Neural progenitor cell (in vitro differentiated cells): Measurements from ENCODE around the gene TOMM7. TPM values are rescaled to one million over a fixed set of nuclear protein-coding genes. Genes with fewer than 3 reads are reported as not detected.

Source experiments
- DNase-seq: peaks from one replicate; pipeline ENCODE4 v3.0.0-alpha.2; 2016; ENCODE audit warnings: low spot score
- H2AFZ ChIP-seq: fragments of 200-600 bp; sonication (generic); replicated peaks from 2 replicates; pipeline ENCODE4 v1.6.1; 2016; ENCODE audit warnings: antibody characterized with exemption
- H3F3A ChIP-seq: fragments of 200-600 bp; sonication (generic); 2 replicates; pipeline ENCODE4 v1.6.1; 2016; ENCODE audit warnings: antibody characterized with exemption, low read depth
- H3K27ac ChIP-seq: fragments of 200-600 bp; sonication (generic); 2 replicates; pipeline ENCODE4 v1.5.1; 2016; ENCODE audit warnings: mild to moderate bottlenecking
- H3K27me3 ChIP-seq: fragments of 200-600 bp; sonication (generic); 2 replicates; pipeline ENCODE4 v1.6.1; 2016; ENCODE audit warnings: mild to moderate bottlenecking, moderate library complexity
- H3K36me3 ChIP-seq: fragments of 200-600 bp; sonication (generic); 2 replicates; pipeline ENCODE4 v1.5.1; 2016
- H3K4me1 ChIP-seq: fragments of 200-600 bp; sonication (generic); 2 replicates; pipeline ENCODE4 v1.6.1; 2016; ENCODE audit warnings: mixed run types
- H3K4me2 ChIP-seq: fragments of 200-600 bp; sonication (generic); 2 replicates; pipeline ENCODE4 v1.6.1; 2016
- H3K4me3 ChIP-seq: fragments of 200-600 bp; sonication (generic); 2 replicates; pipeline ENCODE4 v1.5.1; 2016
- H3K79me2 ChIP-seq: fragments of 200-600 bp; sonication (generic); 2 replicates; pipeline ENCODE4 v1.6.1; 2016; ENCODE audit warnings: low read depth
- H3K9ac ChIP-seq: fragments of 200-600 bp; sonication (generic); 2 replicates; pipeline ENCODE4 v1.6.1; 2016
- H3K9me3 ChIP-seq: fragments of 200-600 bp; sonication (generic); 2 replicates; pipeline ENCODE4 v1.5.1; 2016; ENCODE audit warnings: low read depth
- H4K20me1 ChIP-seq: fragments of 200-600 bp; sonication (generic); 2 replicates; pipeline ENCODE4 v1.6.1; 2016; ENCODE audit warnings: low read depth
- H3K27ac Mint-ChIP-seq: 3 replicates; pipeline ENCODE4 v1.8.0; 2021; ENCODE audit warnings: mixed read lengths
- H3K27me3 Mint-ChIP-seq: 2 replicates; pipeline ENCODE4 v1.8.0; 2022; ENCODE audit warnings: low read depth, mild to moderate bottlenecking, inconsistent platforms, moderate library complexity, mixed read lengths; ENCODE audit not compliant: insufficient read depth
- H3K36me3 Mint-ChIP-seq: 3 replicates; pipeline ENCODE4 v1.8.0; 2021; ENCODE audit warnings: mixed read lengths
- H3K4me1 Mint-ChIP-seq: 3 replicates; pipeline ENCODE4 v1.8.0; 2021; ENCODE audit warnings: mixed read lengths
- H3K4me3 Mint-ChIP-seq: 3 replicates; pipeline ENCODE4 v1.8.0; 2021; ENCODE audit warnings: mild to moderate bottlenecking, moderate library complexity, mixed read lengths
- H3K9me3 Mint-ChIP-seq: 3 replicates; pipeline ENCODE4 v1.8.0; 2020; ENCODE audit warnings: mixed read lengths
- EZH2 ChIP-seq: fragments of 200-600 bp; sonication (generic); IDR thresholded peaks from 2 replicates; pipeline ENCODE4 v1.6.1; 2017; ENCODE audit warnings: antibody characterized with exemption, mild to moderate bottlenecking, moderate library complexity
- EZH2phosphoT487 ChIP-seq: fragments of 200-600 bp; sonication (generic); IDR thresholded peaks from 2 replicates; pipeline ENCODE4 v1.6.1; 2017; ENCODE audit warnings: antibody characterized with exemption
- total RNA-seq: library from RNA; depleted of rRNA; stranded (reverse); fragments of >200 nt; gene quantifications from 2 replicates; pipeline ENCODE4 v1.2.3, GENCODE V29; 2015; ENCODE audit warnings: low replicate concordance
- TF ChIP-seq, protein P1 (sequence below): fragments of 200-600 bp; sonication (generic); IDR thresholded peaks from 2 replicates; pipeline ENCODE4 v1.5.1; 2017; ENCODE audit warnings: antibody characterized with exemption, mild to moderate bottlenecking

TOMM7 gene
- total RNA-seq, 1 donor from 2014 or later = 89.9 TPM

DNA sequence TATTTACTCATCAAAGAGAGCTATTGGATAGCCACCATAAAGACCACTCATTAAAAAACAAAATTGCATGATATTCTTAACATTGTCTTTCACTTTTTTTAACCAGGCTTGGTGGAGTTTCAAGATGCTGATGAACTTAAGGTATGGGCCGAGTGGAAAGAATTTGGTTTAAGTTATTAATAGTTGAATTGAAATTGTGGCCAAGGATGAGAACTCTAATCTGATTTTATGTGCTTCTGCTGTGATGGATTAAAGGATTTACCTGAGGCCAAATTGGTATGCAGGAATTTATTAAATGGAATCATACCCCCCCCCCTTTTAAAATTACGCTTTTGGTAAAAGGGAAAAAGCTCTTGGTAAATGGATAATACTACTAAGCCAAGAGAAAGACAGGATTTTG is 33.8 kb upstream of the TOMM7 start:
- peaks cover 5% of the 10 kb centered on the region for H3K27me3 Mint-ChIP-seq
- H3K4me3 Mint-ChIP-seq = no peak overlapping the region
- no peak overlapping the region for H3K4me3 ChIP-seq
- H3K27ac ChIP-seq = no peak overlapping the region
- H3K27ac Mint-ChIP-seq = no peak overlapping the region
- peaks cover 20% of the 10 kb centered on the region for H3K36me3 Mint-ChIP-seq
- H3K4me2 ChIP-seq = no peak overlapping the region
- peaks cover 11% of the 10 kb centered on the region for H3F3A ChIP-seq
- no peak overlapping the region for H2AFZ ChIP-seq
- H3K9ac ChIP-seq = no peak overlapping the region
- TF ChIP-seq EZH2phosphoT487 = no peak
- no peak for TF ChIP-seq EZH2
- TF ChIP-seq, protein P1, sequence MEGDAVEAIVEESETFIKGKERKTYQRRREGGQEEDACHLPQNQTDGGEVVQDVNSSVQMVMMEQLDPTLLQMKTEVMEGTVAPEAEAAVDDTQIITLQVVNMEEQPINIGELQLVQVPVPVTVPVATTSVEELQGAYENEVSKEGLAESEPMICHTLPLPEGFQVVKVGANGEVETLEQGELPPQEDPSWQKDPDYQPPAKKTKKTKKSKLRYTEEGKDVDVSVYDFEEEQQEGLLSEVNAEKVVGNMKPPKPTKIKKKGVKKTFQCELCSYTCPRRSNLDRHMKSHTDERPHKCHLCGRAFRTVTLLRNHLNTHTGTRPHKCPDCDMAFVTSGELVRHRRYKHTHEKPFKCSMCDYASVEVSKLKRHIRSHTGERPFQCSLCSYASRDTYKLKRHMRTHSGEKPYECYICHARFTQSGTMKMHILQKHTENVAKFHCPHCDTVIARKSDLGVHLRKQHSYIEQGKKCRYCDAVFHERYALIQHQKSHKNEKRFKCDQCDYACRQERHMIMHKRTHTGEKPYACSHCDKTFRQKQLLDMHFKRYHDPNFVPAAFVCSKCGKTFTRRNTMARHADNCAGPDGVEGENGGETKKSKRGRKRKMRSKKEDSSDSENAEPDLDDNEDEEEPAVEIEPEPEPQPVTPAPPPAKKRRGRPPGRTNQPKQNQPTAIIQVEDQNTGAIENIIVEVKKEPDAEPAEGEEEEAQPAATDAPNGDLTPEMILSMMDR = no peak
- H3K4me1 Mint-ChIP-seq = peaks cover 16% of the 10 kb centered on the region
- H4K20me1 ChIP-seq = no peaks in the 10 kb centered on the region
- H3K9me3 Mint-ChIP-seq = no peaks in the 10 kb centered on the region
- H3K27me3 ChIP-seq = peaks cover 24% of the 10 kb centered on the region
- DNase-seq = no peak
- no peaks in the 10 kb centered on the region for H3K9me3 ChIP-seq
- H3K4me1 ChIP-seq = peaks cover 4% of the 10 kb centered on the region
- H3K36me3 ChIP-seq = no peaks in the 10 kb centered on the region
- H3K79me2 ChIP-seq = no peaks in the 10 kb centered on the region

DNA sequence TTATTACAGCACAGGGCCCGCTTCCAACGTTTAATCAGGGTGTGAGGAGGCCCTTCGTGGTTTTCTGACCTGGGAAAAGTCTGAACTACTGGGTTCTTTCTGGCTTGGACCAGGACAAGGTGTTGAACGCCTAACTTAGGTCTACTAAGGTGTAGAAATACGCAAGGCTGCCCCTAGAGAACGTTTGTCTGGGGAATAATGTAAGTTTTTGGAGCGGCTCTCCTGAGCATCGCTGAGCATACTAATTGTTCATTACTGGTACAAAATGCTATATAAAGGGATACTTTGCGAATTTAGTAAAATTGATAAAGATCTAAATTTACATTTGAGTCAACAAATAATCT is 32.4 kb upstream of the TOMM7 start:
- H3K4me1 Mint-ChIP-seq = peaks cover 16% of the 10 kb centered on the region
- H3K4me1 ChIP-seq = peaks cover 4% of the 10 kb centered on the region
- no peaks in the 10 kb centered on the region for H3K9me3 ChIP-seq

DNA sequence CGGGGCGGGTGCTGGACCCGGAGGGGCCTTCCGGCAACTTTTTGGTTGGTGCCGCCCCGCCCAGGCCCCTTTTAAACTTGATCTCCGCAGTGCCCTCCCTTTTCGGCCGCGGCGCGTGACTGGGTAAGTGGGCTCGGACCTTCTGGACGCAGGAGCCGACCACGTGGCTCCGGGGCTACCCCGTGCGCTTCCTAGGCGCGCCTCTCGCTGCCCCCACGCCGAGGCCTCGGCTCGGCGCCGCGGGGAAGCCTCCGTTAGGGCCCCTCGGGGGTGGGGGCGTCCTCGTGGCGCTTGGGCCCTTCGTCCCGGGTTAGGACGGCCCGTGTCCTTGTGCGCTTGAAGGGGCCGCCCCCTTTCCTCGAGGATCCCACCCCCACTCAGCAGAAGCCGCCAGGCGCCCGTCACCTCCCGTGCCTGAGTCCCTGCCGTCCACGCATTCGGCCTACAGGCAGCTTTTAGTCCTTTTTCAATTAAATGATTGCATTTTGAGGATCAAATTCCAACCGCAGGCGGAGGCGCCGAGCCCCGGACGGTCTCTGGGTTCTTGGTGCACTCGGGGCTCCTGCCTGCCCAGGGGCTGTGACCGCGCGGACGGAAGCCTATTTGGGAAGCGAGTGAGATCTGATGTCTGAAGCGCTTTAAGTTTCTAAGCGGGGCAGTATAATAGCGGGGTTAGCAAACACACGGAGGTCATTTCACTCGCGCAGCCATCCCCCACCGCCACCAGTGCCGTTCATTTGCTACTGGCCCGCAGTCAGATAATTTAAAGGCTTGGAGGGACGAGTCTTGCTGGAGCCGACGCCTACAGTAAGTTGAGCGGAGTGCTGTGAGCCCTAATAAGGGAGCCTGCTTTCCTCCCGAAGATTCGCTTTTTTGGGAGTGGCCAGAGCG is 31.8 kb upstream of the TOMM7 start:
- H2AFZ ChIP-seq = peak overlapping the region; percentile 94
- peak overlapping the region; percentile 63 for H3K4me3 ChIP-seq
- no peak overlapping the region for H3K27ac ChIP-seq

More for the DNA sequence above, 32.4 kb upstream of the TOMM7 start:
- Mint-ChIP-seq H3K27ac (no peak overlapping the region), H3K27me3 (peaks cover 5% of the 10 kb centered on the region), H3K36me3 (peaks cover 17% of the 10 kb centered on the region), H3K4me3 (peak overlapping the region; percentile 90), H3K9me3 (no peaks in the 10 kb centered on the region)
- Histone ChIP-seq H3K27ac (no peak overlapping the region), H4K20me1 (no peaks in the 10 kb centered on the region), H3K36me3 (no peaks in the 10 kb centered on the region), H2AFZ (peak overlapping the region; percentile 94), H3F3A (peaks cover 6% of the 10 kb centered on the region), H3K9ac (no peak overlapping the region), H3K27me3 (peaks cover 24% of the 10 kb centered on the region), H3K4me3 (peak overlapping the region; percentile 63), H3K79me2 (no peaks in the 10 kb centered on the region), H3K4me2 (peak overlapping the region; percentile 83)
- TF ChIP-seq EZH2phosphoT487 = no peak
- no peak for TF ChIP-seq EZH2
- TF ChIP-seq, protein P1 = no peak
- DNase-seq = no peak

More for the DNA sequence above, 31.8 kb upstream of the TOMM7 start:
- Histone ChIP-seq H4K20me1 (no peaks in the 10 kb centered on the region), H3K9me3 (no peaks in the 10 kb centered on the region), H3K79me2 (no peaks in the 10 kb centered on the region), H3K4me2 (peak overlapping the region; percentile 83), H3K27me3 (peaks cover 24% of the 10 kb centered on the region), H3F3A (peaks cover 6% of the 10 kb centered on the region), H3K9ac (no peak overlapping the region), H3K4me1 (peaks cover 4% of the 10 kb centered on the region), H3K36me3 (no peaks in the 10 kb centered on the region)
- H3K9me3 Mint-ChIP-seq = no peaks in the 10 kb centered on the region
- peaks cover 5% of the 10 kb centered on the region for H3K27me3 Mint-ChIP-seq
- peak; percentile 76 for DNase-seq
- H3K4me3 Mint-ChIP-seq = peak overlapping the region; percentile 90
- peaks cover 17% of the 10 kb centered on the region for H3K36me3 Mint-ChIP-seq
- H3K4me1 Mint-ChIP-seq = peaks cover 16% of the 10 kb centered on the region
- TF ChIP-seq EZH2phosphoT487 = peak; percentile 28
- TF ChIP-seq, protein P1 = peak; percentile 3
- TF ChIP-seq EZH2 = no peak
- H3K27ac Mint-ChIP-seq = peak overlapping the region; percentile 72
